ENCODE results near the gene MLH3. TPM values are rescaled to one million over a fixed set of nuclear protein-coding genes. Genes with fewer than 3 reads are reported as not detected.

Gene MLH3
- polyA plus RNA-seq, 1 of the 3 experiments (the other 2 are of a cell fraction): 3.8 TPM

- no peak for TF ChIP-seq EP300 (IDR thresholded peaks at IDR 0.05; ENCODE audit: borderline replicate concordance in 1 of 2, low read depth in 1 of 2, low read length in 1 of 2)
- no peak for TF ChIP-seq USF1 (IDR thresholded peaks at IDR 0.05; ENCODE audit: borderline replicate concordance, low read depth)
- TF ChIP-seq ELF1 (IDR thresholded peaks at IDR 0.05): no peak
- no peak for TF ChIP-seq RFX5 (IDR thresholded peaks at IDR 0.05; ENCODE audit: low read length)
- no peak for TF ChIP-seq NFIC (IDR thresholded peaks at IDR 0.05; ENCODE audit: borderline replicate concordance)
- peak; percentile 52 for TF ChIP-seq RAD21 (IDR thresholded peaks at IDR 0.05; ENCODE audit: low read length)
Measured at GRCh38 chr14:75022655-75023054, 28.6 kb downstream of the MLH3 start (continued).

- no peak for DNase-seq
- Histone ChIP-seq H3K27me3 (ENCODE audit: insufficient read depth) (no peaks in the 10 kb centered on the region), H3K9me2 (no peaks in the 10 kb centered on the region), H3K36me3 (replicated peaks in 1 of 2; ENCODE audit: control insufficient read depth in 1 of 2, insufficient read depth in 2 of 2, low read length in 1 of 2) (peaks cover 40 to 50% of the 10 kb centered on the region in 2 experiments), H3K9ac (no peak overlapping the region), H2AFZ (ENCODE audit: low read depth) (no peak overlapping the region), H3K79me2 (ENCODE audit: insufficient read depth) (no peaks in the 10 kb centered on the region), H3F3A (replicated peaks; ENCODE audit: insufficient read depth) (peaks cover 7% of the 10 kb centered on the region), H3K4me1 (ENCODE audit: control insufficient read depth in 1 of 2, insufficient read depth in 2 of 2, low read depth in 1 of 2, low read length in 1 of 2) (no peaks in the 10 kb centered on the region), H3K4me3 (ENCODE audit: low read depth in 2 of 2, low read length in 1 of 2) (no peak overlapping the region), H3K4me2 (no peak overlapping the region), H4K20me1 (ENCODE audit: insufficient read depth) (no peaks in the 10 kb centered on the region), H3K27ac (ENCODE audit: low read depth in 2 of 2, low read length in 1 of 2) (no peak overlapping the region), H3K9me3 (no peaks in the 10 kb centered on the region)
- POLR2A ChIA-PET: interaction anchor here (0.7 kb wide), 1 partner anchor 525 kb away, joined by 3 read pairs; the partner anchor contains the start of gene ISCA2
- CTCF ChIA-PET: interaction anchor here (0.6 to 4.2 kb wide), 7 partner anchors 8 to 535 kb away, joined by 3 to 19 read pairs (median 3); no protein-coding TSS in a partner anchor
- TF ChIP-seq NFIC (IDR thresholded peaks at IDR 0.05; ENCODE audit: borderline replicate concordance): no peak
- TF ChIP-seq REST (IDR thresholded peaks at IDR 0.05; ENCODE audit: low read depth, low read length): no peak
- no peak for TF ChIP-seq RFX5 (IDR thresholded peaks at IDR 0.05; ENCODE audit: low read length)
- no peak for TF ChIP-seq CHD2 (IDR thresholded peaks at IDR 0.05; ENCODE audit: low read length, partially characterized antibody)
- no peak for TF ChIP-seq MEF2A (IDR thresholded peaks at IDR 0.05; ENCODE audit: borderline replicate concordance, low read depth)
- TF ChIP-seq FOSL2 (IDR thresholded peaks at IDR 0.05; ENCODE audit: borderline replicate concordance, low read depth): no peak
- TF ChIP-seq USF2 (IDR thresholded peaks at IDR 0.05; ENCODE audit: borderline replicate concordance, low read depth, low read length): no peak
- 99% methylated on average over 3 of the region's 3 CpGs for WGBS (ENCODE audit: low lambda C conversion rate)
Measured at GRCh38 chr14:75018694-75019093, 32.6 kb downstream of the MLH3 start.

All from SK-N-SH (cell line).